GM12801 (cell line): ENCODE measurements around the gene ATRN.

Experiments used
- CTCF ChIP-seq: IDR thresholded peaks from one replicate; pipeline ENCODE4 v1.5.1; 2011; ENCODE audit warnings: control low read depth; ENCODE audit not compliant: insufficient read length; ENCODE audit errors: extremely low read depth

The ATRN gene

GRCh38 chr20:3434232-3434631 lies 36.6 kb upstream of the ATRN start:
- TF ChIP-seq CTCF, result no peak

- no peak for TF ChIP-seq CTCF
These were observed 33.8 kb upstream of the ATRN start for GRCh38 chr20:3436864-3437574.

- no peak for TF ChIP-seq CTCF
These were observed 24.0 kb upstream of the ATRN start for GRCh38 chr20:3446779-3447178.

GRCh38 chr20:3447321-3447720 lies 23.5 kb upstream of the ATRN start:
- TF ChIP-seq CTCF, result no peak

- no peak for TF ChIP-seq CTCF
These were observed 21.5 kb upstream of the ATRN start for GRCh38 chr20:3449319-3449718.

GRCh38 chr20:3452136-3452535 lies 18.7 kb upstream of the ATRN start:
- no peak for TF ChIP-seq CTCF

GRCh38 chr20:3452690-3453089 lies 18.1 kb upstream of the ATRN start:
- TF ChIP-seq CTCF, result no peak
